ENCODE results near the gene PKP2.
A peak's percentile ranks its signal among the peaks of the same experiment; 100 is the strongest.

PKP2 gene

DNA sequence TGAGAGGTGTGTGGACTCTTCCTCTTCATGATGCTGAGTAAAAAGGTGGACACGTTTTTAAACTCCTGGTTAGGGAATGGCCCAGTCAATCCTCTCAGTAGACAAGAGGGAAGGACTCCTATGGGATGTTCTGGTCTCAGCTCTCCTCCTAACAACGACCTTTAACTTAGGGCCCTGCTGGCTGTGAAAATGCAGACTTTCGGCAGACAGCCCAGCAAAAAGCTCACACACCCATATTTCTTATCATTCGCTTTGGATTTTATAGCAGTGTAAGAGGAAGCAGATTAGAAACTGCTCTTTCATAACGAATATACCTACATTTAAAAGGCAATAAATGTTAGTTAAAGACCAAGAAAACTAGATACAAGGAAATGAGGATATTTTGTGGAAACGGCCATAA lies 122.9 kb downstream of the PKP2 start:
- no peak for TF ChIP-seq JUND (IDR thresholded peaks at IDR 0.05; ENCODE audit: low read depth)
- in situ Hi-C loops (cut with HindIII; ENCODE audit: low pct_unique_long_range_greater_than_20kb, low sequenced_read_pairs): no loop called here
- no peak for DNase-seq (ENCODE audit: low read depth in 1 of 2, low spot score in 1 of 2)

- no peak for DNase-seq (ENCODE audit: low read depth in 1 of 2, low spot score in 1 of 2)
- TF ChIP-seq JUND (IDR thresholded peaks at IDR 0.05; ENCODE audit: low read depth): no peak
- in situ Hi-C loops (cut with HindIII; ENCODE audit: low pct_unique_long_range_greater_than_20kb, low sequenced_read_pairs): no loop called here
These were observed 126.4 kb downstream of the PKP2 start for GRCh38 chr12:32770141-32770540.

DNA sequence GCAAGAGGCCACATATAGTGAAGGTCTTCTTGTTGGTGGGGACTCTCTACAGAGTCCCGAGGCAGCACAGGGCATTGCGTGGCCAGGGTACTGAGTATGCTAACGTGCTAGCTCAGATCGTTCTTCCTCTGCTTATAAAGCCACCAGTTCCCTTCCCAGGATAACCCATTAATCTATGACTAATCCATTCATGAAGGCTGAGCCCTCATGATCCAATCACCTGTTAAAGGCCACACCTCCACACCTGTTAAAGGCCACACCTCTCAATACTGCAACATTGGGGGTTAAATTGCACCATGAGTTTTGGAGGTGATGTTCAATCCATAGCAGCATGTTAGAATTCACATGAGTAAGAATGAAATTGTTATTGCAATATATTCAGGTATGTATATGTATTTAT lies 128.1 kb downstream of the PKP2 start:
- in situ Hi-C loops (cut with HindIII; ENCODE audit: low pct_unique_long_range_greater_than_20kb, low sequenced_read_pairs): no loop called here
- TF ChIP-seq JUND (IDR thresholded peaks at IDR 0.05; ENCODE audit: low read depth): no peak
- DNase-seq (ENCODE audit: low read depth in 1 of 2, low spot score in 1 of 2): no peak

GRCh38 chr12:32765906-32766305 lies 130.7 kb downstream of the PKP2 start:
- DNase-seq (ENCODE audit: low read depth in 1 of 2, low spot score in 1 of 2): no peak
- in situ Hi-C loops (cut with HindIII; ENCODE audit: low pct_unique_long_range_greater_than_20kb, low sequenced_read_pairs): no loop called here
- TF ChIP-seq JUND (IDR thresholded peaks at IDR 0.05; ENCODE audit: low read depth): no peak

GRCh38 chr12:32761716-32762115 lies 134.9 kb downstream of the PKP2 start:
- DNase-seq (ENCODE audit: low read depth in 1 of 2, low spot score in 1 of 2): no peak
- TF ChIP-seq JUND (IDR thresholded peaks at IDR 0.05; ENCODE audit: low read depth): no peak
- in situ Hi-C loops (cut with HindIII; ENCODE audit: low pct_unique_long_range_greater_than_20kb, low sequenced_read_pairs): no loop called here

GRCh38 chr12:32757157-32757556 lies 139.4 kb downstream of the PKP2 start:
- DNase-seq (ENCODE audit: low read depth in 1 of 2, low spot score in 1 of 2): no peak
- in situ Hi-C loops (cut with HindIII; ENCODE audit: low pct_unique_long_range_greater_than_20kb, low sequenced_read_pairs): no loop called here
- no peak for TF ChIP-seq JUND (IDR thresholded peaks at IDR 0.05; ENCODE audit: low read depth)

DNA sequence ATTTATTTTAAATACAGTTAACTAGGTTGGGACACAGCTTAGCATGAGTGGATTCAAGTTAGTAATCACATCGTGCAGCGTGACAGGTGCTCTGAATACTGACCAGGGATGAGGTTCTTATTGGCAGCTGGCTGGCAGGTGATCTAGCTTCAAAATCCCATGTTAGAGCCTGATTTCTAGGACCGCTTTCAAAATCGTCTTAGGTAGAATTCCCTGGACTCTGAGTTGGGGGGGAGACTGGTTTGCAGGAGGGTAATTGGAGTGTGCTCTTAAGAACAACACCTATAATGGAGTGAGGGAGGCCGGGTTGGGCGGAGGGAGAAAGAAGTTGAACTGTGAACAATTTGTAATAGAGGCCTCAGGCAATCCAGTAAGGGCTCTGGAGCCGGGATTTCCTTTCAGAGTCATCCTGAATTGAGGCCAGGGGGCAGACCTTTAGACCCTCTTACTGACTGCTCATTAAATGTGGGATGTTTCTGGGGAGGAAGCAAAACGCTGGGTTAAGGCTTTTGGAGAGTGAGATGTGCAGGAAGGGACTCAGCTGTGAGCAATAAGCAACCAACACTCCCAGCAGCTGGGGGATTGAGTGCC lies 140.0 kb downstream of the PKP2 start:
- in situ Hi-C loops (cut with HindIII; ENCODE audit: low pct_unique_long_range_greater_than_20kb, low sequenced_read_pairs): no loop called here
- no peak for TF ChIP-seq JUND (IDR thresholded peaks at IDR 0.05; ENCODE audit: low read depth)
- no peak for DNase-seq (ENCODE audit: low read depth in 1 of 2, low spot score in 1 of 2)

DNA sequence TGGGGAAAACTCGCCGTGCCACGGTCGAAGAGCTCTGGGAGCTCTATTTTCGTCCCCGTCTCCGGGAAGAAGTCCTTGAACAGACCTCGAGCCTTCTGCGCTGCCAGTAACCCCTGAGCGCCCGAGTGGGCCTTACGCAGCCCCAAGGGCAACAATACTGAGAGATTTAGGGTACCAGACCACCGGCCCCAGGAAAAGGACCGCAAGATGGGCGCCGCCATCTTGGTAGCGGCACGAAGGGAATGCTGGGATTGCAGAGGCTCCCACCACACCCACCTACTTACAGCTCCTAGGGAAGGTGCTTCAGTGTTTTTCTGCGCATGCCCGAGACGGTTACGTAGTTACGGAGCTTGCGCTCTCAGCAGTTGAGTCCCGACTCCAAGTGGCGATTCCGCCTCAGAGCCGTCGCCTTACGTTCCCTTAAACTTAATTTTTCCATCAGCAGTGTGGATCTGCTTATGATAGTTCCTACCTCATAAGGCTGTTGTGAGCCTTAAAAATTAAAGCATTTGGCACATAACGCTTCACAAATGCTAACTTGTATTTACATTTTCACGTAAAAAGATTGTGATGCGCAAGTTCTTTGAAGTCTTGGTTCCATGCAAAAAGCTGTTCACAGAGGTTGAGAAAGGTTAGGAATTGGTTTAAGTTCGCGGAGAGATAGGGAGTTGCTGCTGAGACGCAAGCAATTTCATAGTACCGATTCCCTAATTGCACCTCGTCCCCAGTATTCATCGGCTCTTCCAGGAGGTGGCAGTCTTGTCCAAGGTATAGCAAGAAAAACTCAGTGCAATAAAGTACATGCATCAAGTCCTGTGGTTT lies 140.7 kb downstream of the PKP2 start, which contains the start of gene YARS2:
Gene YARS2, minus strand, starts transcription at position 244 of the 822 bp plus-strand sequence. Its CDS starts 23 bp downstream, at position 221.
- peak; percentile 67 to 99 for DNase-seq (ENCODE audit: low read depth in 1 of 2, low spot score in 1 of 2)
- in situ Hi-C loops (cut with HindIII; ENCODE audit: low pct_unique_long_range_greater_than_20kb, low sequenced_read_pairs): no loop called here
- TF ChIP-seq JUND (IDR thresholded peaks at IDR 0.05; ENCODE audit: low read depth): no peak

- peak; percentile 17 to 89 for DNase-seq (ENCODE audit: low read depth in 1 of 2, low spot score in 1 of 2)
- in situ Hi-C loops (cut with HindIII; ENCODE audit: low pct_unique_long_range_greater_than_20kb, low sequenced_read_pairs): no loop called here
- no peak for TF ChIP-seq JUND (IDR thresholded peaks at IDR 0.05; ENCODE audit: low read depth)
These were observed 141.4 kb downstream of the PKP2 start for GRCh38 chr12:32755051-32755653.

DNA sequence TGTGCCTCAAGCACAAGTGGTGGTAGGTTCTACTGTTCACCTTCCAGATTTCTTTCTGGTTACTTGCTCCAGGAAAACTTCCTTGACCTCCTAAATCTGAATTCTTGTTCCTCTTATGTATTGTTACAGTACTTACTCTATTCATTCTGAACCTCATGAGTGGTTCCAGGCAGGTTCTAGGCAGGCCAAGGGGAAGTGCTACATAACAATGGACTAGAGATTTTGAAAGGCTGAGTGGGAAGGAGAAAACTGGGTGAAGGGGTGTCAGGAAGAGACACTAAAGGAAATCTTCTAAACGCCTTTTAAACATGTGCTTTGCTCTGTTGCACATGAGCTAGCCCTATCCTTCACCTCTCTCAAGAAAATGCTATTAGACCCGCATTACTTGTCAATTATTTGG lies 142.5 kb downstream of the PKP2 start:
- in situ Hi-C loops (cut with HindIII; ENCODE audit: low pct_unique_long_range_greater_than_20kb, low sequenced_read_pairs): no loop called here
- no peak for TF ChIP-seq JUND (IDR thresholded peaks at IDR 0.05; ENCODE audit: low read depth)
- no peak for DNase-seq (ENCODE audit: low read depth in 1 of 2, low spot score in 1 of 2)

DNA sequence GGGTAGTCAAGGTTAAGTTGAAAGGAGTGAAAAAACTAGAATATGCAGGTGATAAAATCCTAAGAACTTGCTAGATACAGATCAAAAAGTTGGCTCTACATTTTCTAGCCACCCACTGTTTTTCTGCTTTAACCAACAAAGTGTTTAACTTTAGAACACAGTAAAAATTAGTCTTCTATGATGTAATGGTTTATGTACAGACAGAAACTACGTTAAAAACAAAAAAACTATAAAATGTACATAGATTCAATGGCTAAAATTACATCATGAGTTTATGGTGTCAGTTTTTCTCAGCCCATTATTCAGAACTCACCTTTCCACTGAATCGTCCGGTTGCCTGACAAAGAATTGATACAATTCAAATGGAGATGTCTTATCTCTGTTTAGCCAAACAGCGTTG lies 143.0 kb downstream of the PKP2 start:
- no peak for DNase-seq (ENCODE audit: low read depth in 1 of 2, low spot score in 1 of 2)
- no peak for TF ChIP-seq JUND (IDR thresholded peaks at IDR 0.05; ENCODE audit: low read depth)
- in situ Hi-C loops (cut with HindIII; ENCODE audit: low pct_unique_long_range_greater_than_20kb, low sequenced_read_pairs): no loop called here

DNA sequence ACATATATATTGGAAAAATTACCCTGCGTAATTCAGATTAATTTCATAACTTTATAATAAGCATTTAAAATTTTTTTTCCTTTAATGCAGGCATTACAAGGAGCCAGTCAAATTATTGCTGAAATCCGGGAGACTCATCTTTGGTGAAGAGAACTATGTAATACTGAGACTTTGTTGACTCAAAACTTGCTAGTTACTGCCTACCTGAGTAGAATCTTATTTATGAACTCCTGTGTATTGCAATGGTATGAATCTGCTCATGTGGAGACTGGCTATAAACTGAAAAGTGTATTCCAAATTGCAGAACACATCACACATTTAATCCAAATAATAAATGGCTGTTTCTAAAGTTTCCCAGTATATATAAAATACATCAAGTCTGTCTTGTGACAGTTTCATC lies 153.3 kb downstream of the PKP2 start:
- TF ChIP-seq JUND (IDR thresholded peaks at IDR 0.05; ENCODE audit: low read depth): no peak
- DNase-seq (ENCODE audit: low read depth in 1 of 2, low spot score in 1 of 2): no peak
- in situ Hi-C loops (cut with HindIII; ENCODE audit: low pct_unique_long_range_greater_than_20kb, low sequenced_read_pairs): no loop called here

DNA sequence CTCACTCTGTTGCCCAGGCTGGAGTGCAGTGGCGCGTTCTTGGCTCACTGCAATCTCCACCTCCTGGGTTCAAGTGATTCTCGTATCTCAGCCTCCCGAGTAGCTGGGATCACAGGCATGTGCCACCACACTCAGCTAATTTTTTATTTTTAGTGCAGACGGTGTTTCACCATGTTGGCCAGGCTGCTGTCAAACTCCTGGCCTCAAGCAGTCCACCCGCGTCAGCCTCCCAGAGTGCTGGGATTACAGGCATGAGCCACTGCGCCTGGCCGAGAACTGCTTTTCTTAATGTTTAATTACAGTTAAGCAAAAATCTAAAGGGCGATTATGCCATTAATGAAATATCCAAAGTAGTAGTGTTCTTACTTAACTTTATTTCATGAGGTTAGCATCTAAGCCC lies 154.4 kb downstream of the PKP2 start:
- TF ChIP-seq JUND (IDR thresholded peaks at IDR 0.05; ENCODE audit: low read depth): no peak
- in situ Hi-C loops (cut with HindIII; ENCODE audit: low pct_unique_long_range_greater_than_20kb, low sequenced_read_pairs): no loop called here
- no peak for DNase-seq (ENCODE audit: low read depth in 1 of 2, low spot score in 1 of 2)
